ENCODE measurements around the gene RAB14.
"Not testable (repeated sequence)": the region's sequence is repeated elsewhere in the genome, so short reads cannot be mapped to it uniquely, and the experiment has no call there.

Gene RAB14

GRCh38 chr9:121156263-121156731 lies 45.4 kb downstream of the RAB14 start:
- no peak for DNase-seq (ENCODE audit: low read depth in 3 of 3)

- DNase-seq (ENCODE audit: low read depth in 3 of 3): no peak
Observed at GRCh38 chr9:121154782-121155181, 46.9 kb downstream of the RAB14 start.

- DNase-seq (ENCODE audit: low read depth in 3 of 3): no peak
Observed at GRCh38 chr9:121153642-121154041, 48.0 kb downstream of the RAB14 start.

- DNase-seq (ENCODE audit: low read depth in 3 of 3): no peak
Observed at GRCh38 chr9:121150188-121150587, 51.5 kb downstream of the RAB14 start.

- no peak for DNase-seq (ENCODE audit: low read depth in 3 of 3)
Observed at GRCh38 chr9:121144482-121144881, 57.2 kb downstream of the RAB14 start.

- no peak for DNase-seq (ENCODE audit: low read depth in 3 of 3)
Observed at GRCh38 chr9:121143771-121144170, 57.9 kb downstream of the RAB14 start.

- no peak for DNase-seq (ENCODE audit: low read depth in 3 of 3)
Observed at GRCh38 chr9:121141706-121142105, 60.0 kb downstream of the RAB14 start.

- DNase-seq (ENCODE audit: low read depth in 3 of 3): no peak
Observed at GRCh38 chr9:121141306-121141705, 60.4 kb downstream of the RAB14 start.

GRCh38 chr9:121140162-121140561 lies 61.5 kb downstream of the RAB14 start:
- no peak for DNase-seq (ENCODE audit: low read depth in 3 of 3)

- DNase-seq (ENCODE audit: low read depth in 3 of 3): no peak
Observed at GRCh38 chr9:121138973-121139372, 62.7 kb downstream of the RAB14 start.

GRCh38 chr9:121138561-121138960 lies 63.1 kb downstream of the RAB14 start:
- DNase-seq (ENCODE audit: low read depth in 3 of 3): no peak

- DNase-seq (ENCODE audit: low read depth in 3 of 3): no peak
Observed at GRCh38 chr9:121135642-121136041, 66.0 kb downstream of the RAB14 start.

GRCh38 chr9:121133104-121133816 lies 68.4 kb downstream of the RAB14 start:
- DNase-seq (ENCODE audit: low read depth in 3 of 3): peak in 2 of 3 experiments; percentile 19 to 54

GRCh38 chr9:121129384-121129783 lies 72.3 kb downstream of the RAB14 start:
- DNase-seq (ENCODE audit: low read depth in 3 of 3): not testable (repeated sequence)

All from stimulated activated CD4-positive, alpha-beta T cell treated with anti-CD3 and anti-CD28 coated beads, TNF-alpha, amount 100 ng/mL, for 24 hours (primary cell).